ENCODE data around the gene CAPN15. TPM values are rescaled to one million over a fixed set of nuclear protein-coding genes. Genes with fewer than 3 reads are reported as not detected.

CAPN15 gene
- polyA plus RNA-seq, 1 of the 3 experiments (the other 2 are of a cell fraction): 22.9 TPM

DNA sequence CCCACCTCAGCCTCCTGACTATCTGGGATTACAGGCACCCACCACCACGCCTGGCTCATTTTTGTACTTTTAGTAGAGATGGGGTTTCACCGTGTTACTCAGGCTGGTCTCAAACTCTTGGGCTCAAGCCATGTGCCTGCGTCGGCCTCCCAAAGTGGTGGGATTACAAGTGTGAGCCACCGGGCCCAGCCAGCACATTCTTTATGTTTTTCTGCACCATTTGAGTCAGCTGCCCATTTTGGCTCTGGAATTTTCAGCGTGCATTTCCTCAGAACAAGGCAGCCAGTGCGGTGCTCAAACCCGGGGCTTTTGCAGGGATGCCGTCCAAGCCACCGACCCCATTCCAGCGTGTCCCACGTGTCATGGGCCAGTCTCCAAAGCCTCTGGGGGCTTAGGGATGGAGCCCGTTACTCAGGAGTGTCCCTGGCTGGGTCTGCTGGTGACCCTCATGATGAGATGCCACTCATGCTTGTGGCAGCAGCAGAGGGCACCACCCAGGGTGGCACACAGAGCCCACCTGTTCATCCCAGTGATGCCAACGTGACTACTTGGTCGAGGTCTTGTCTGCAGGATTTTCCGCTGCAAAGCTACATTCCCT is 58.6 kb downstream of the CAPN15 start (continued):
- TF ChIP-seq RXRA (IDR thresholded peaks at IDR 0.05; ENCODE audit: borderline replicate concordance, low read depth) (no peak), YY1 (IDR thresholded peaks at IDR 0.05; ENCODE audit: low read depth) (no peak), RFX5 (IDR thresholded peaks at IDR 0.05; ENCODE audit: low read length) (no peak)

GRCh38 chr16:586645-587590 is 59.4 kb downstream of the CAPN15 start:
- WGBS (ENCODE audit: low lambda C conversion rate): 96% methylated on average over 8 of the region's 14 CpGs
- Histone ChIP-seq H3K27ac (ENCODE audit: low read depth in 2 of 2, low read length in 1 of 2) (peak overlapping the region; percentile 14 to 90; a peak in 2 of 4 replicates), H3K36me3 (replicated peaks in 1 of 2; ENCODE audit: control insufficient read depth in 1 of 2, insufficient read depth in 2 of 2, low read length in 1 of 2) (peaks cover 3 to 7% of the 10 kb centered on the region in 2 experiments), H3K9ac (peak overlapping the region; percentile 39; the same call in 1 of the 2 replicates), H3K4me2 (peak overlapping the region; percentile 96), H3K4me1 (ENCODE audit: control insufficient read depth in 1 of 2, insufficient read depth in 2 of 2, low read depth in 1 of 2, low read length in 1 of 2) (peaks cover 21 to 38% of the 10 kb centered on the region in 2 experiments; a peak in 2 of 4 replicates), H4K20me1 (ENCODE audit: insufficient read depth) (peaks cover 16% of the 10 kb centered on the region), H3K9me2 (no peaks in the 10 kb centered on the region), H3K79me2 (ENCODE audit: insufficient read depth) (peaks cover 39% of the 10 kb centered on the region), H3K9me3 (no peaks in the 10 kb centered on the region), H3K27me3 (ENCODE audit: insufficient read depth) (no peaks in the 10 kb centered on the region), H3F3A (replicated peaks; ENCODE audit: insufficient read depth) (peaks cover 20% of the 10 kb centered on the region), H2AFZ (ENCODE audit: low read depth) (no peak overlapping the region), H3K4me3 (ENCODE audit: low read depth in 2 of 2, low read length in 1 of 2) (peak overlapping the region in 1 of 2 experiments; percentile 90; a peak in 1 of 4 replicates)
- DNase-seq: no peak
- CTCF ChIA-PET: interaction anchor here (1.0 to 1.9 kb wide), 4 partner anchors 10 to 81 kb away, joined by 3 to 6 read pairs (median 4); partner anchors contain the start of gene RHOT2
- POLR2A ChIA-PET: interaction anchor here (1.7 kb wide), 1 partner anchor 15 kb away, joined by 7 read pairs; no protein-coding TSS in a partner anchor
- TF ChIP-seq RCOR1 (IDR thresholded peaks at IDR 0.05; ENCODE audit: low read length) (no peak), SMC3 (IDR thresholded peaks at IDR 0.05; ENCODE audit: low read depth, low read length) (no peak), GABPA (IDR thresholded peaks at IDR 0.05; ENCODE audit: low read depth) (no peak), ELF1 (IDR thresholded peaks at IDR 0.05) (no peak), TEAD4 (IDR thresholded peaks at IDR 0.05; ENCODE audit: borderline replicate concordance, insufficient read depth) (no peak), NFIC (IDR thresholded peaks at IDR 0.05; ENCODE audit: borderline replicate concordance) (peak; percentile 54), MEF2A (IDR thresholded peaks at IDR 0.05; ENCODE audit: borderline replicate concordance, low read depth) (no peak), SIN3A (IDR thresholded peaks at IDR 0.05; ENCODE audit: borderline replicate concordance, low read depth, low read length) (no peak), MAX (IDR thresholded peaks at IDR 0.05; ENCODE audit: low read depth) (no peak), FOXJ3 (CRISPR knock-in tag; IDR thresholded peaks at IDR 0.05) (no peak), JUND (IDR thresholded peaks at IDR 0.05) (no peak; the same call in 1 of the 2 replicates), YY1 (IDR thresholded peaks at IDR 0.05; ENCODE audit: low read depth) (no peak), REST (IDR thresholded peaks at IDR 0.05; ENCODE audit: low read depth, low read length) (no peak), CHD2 (IDR thresholded peaks at IDR 0.05; ENCODE audit: low read length, partially characterized antibody) (peak; percentile 9), RXRA (IDR thresholded peaks at IDR 0.05; ENCODE audit: borderline replicate concordance, low read depth) (no peak)
- TF ChIP-seq, protein P1, sequence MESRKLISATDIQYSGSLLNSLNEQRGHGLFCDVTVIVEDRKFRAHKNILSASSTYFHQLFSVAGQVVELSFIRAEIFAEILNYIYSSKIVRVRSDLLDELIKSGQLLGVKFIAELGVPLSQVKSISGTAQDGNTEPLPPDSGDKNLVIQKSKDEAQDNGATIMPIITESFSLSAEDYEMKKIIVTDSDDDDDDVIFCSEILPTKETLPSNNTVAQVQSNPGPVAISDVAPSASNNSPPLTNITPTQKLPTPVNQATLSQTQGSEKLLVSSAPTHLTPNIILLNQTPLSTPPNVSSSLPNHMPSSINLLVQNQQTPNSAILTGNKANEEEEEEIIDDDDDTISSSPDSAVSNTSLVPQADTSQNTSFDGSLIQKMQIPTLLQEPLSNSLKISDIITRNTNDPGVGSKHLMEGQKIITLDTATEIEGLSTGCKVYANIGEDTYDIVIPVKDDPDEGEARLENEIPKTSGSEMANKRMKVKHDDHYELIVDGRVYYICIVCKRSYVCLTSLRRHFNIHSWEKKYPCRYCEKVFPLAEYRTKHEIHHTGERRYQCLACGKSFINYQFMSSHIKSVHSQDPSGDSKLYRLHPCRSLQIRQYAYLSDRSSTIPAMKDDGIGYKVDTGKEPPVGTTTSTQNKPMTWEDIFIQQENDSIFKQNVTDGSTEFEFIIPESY (IDR thresholded peaks at IDR 0.05; ENCODE audit: borderline replicate concordance, low read depth): no peak; the same call in 1 of the 2 replicates
- TF ChIP-seq, protein P2, sequence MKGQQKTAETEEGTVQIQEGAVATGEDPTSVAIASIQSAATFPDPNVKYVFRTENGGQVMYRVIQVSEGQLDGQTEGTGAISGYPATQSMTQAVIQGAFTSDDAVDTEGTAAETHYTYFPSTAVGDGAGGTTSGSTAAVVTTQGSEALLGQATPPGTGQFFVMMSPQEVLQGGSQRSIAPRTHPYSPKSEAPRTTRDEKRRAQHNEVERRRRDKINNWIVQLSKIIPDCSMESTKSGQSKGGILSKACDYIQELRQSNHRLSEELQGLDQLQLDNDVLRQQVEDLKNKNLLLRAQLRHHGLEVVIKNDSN (IDR thresholded peaks at IDR 0.05; ENCODE audit: borderline replicate concordance, low read depth): no peak
- TF ChIP-seq, protein P3, sequence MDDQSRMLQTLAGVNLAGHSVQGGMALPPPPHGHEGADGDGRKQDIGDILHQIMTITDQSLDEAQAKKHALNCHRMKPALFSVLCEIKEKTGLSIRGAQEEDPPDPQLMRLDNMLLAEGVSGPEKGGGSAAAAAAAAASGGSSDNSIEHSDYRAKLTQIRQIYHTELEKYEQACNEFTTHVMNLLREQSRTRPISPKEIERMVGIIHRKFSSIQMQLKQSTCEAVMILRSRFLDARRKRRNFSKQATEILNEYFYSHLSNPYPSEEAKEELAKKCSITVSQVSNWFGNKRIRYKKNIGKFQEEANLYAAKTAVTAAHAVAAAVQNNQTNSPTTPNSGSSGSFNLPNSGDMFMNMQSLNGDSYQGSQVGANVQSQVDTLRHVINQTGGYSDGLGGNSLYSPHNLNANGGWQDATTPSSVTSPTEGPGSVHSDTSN (IDR thresholded peaks at IDR 0.05): peak; percentile 4; the same call in 1 of the 2 replicates
- TF ChIP-seq, protein P4, sequence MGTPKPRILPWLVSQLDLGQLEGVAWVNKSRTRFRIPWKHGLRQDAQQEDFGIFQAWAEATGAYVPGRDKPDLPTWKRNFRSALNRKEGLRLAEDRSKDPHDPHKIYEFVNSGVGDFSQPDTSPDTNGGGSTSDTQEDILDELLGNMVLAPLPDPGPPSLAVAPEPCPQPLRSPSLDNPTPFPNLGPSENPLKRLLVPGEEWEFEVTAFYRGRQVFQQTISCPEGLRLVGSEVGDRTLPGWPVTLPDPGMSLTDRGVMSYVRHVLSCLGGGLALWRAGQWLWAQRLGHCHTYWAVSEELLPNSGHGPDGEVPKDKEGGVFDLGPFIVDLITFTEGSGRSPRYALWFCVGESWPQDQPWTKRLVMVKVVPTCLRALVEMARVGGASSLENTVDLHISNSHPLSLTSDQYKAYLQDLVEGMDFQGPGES (IDR thresholded peaks at IDR 0.05; ENCODE audit: low read depth, low read length): no peak

All from SK-N-SH (cell line).